Activated CD8-positive, alpha-beta memory T cell treated with anti-CD3 and anti-CD28 coated beads for 4 hours (primary cell): Measurements from ENCODE around the gene TMEM145.
"Not testable (repeated sequence)": the region's sequence is repeated elsewhere in the genome, so short reads cannot be mapped to it uniquely, and the experiment has no call there.

ENCODE experiments used
- DNase-seq, 2 donors: peaks; one replicate each; pipeline ENCODE4 v3.0.0-alpha.2; 2020; ENCODE audit warnings: low read depth in 2 of 2

The TMEM145 gene

GRCh38 chr19:42334697-42335373 is 21.7 kb downstream of the TMEM145 start:
- no peak for DNase-seq

- no peak for DNase-seq
These were observed 22.3 kb downstream of the TMEM145 start for GRCh38 chr19:42335374-42335936.

- DNase-seq, result no peak
These were observed 22.9 kb downstream of the TMEM145 start for GRCh38 chr19:42335971-42336370.

GRCh38 chr19:42339126-42339860 is 26.2 kb downstream of the TMEM145 start:
- not testable (repeated sequence) for DNase-seq

GRCh38 chr19:42339922-42340321 is 26.8 kb downstream of the TMEM145 start:
- DNase-seq, result not testable (repeated sequence)

GRCh38 chr19:42343344-42344110 is 30.4 kb downstream of the TMEM145 start:
- DNase-seq, result no peak

- no peak for DNase-seq
These were observed 31.3 kb downstream of the TMEM145 start for GRCh38 chr19:42344336-42344893.

- DNase-seq, result no peak
These were observed 32.2 kb downstream of the TMEM145 start for GRCh38 chr19:42345191-42345812.

GRCh38 chr19:42348211-42348610 is 35.1 kb downstream of the TMEM145 start:
- DNase-seq, result no peak

GRCh38 chr19:42349378-42350107 is 36.4 kb downstream of the TMEM145 start:
- no peak for DNase-seq

- no peak for DNase-seq
These were observed 37.3 kb downstream of the TMEM145 start for GRCh38 chr19:42350417-42350816.

GRCh38 chr19:42351079-42351735 is 38.1 kb downstream of the TMEM145 start:
- DNase-seq, result no peak

- no peak for DNase-seq
These were observed 39.5 kb downstream of the TMEM145 start for GRCh38 chr19:42352301-42353259.

GRCh38 chr19:42353341-42354015 is 40.4 kb downstream of the TMEM145 start:
- no peak for DNase-seq

- no peak for DNase-seq
These were observed 42.8 kb downstream of the TMEM145 start for GRCh38 chr19:42355896-42356295.

GRCh38 chr19:42356686-42357085 is 43.6 kb downstream of the TMEM145 start:
- no peak for DNase-seq

GRCh38 chr19:42357290-42357689 is 44.2 kb downstream of the TMEM145 start:
- DNase-seq, result no peak

- DNase-seq, result no peak
These were observed 47.9 kb downstream of the TMEM145 start for GRCh38 chr19:42360787-42361544.
